HCT116 (cell line): Measurements from ENCODE around the gene HOXB7. TPM values are rescaled to one million over a fixed set of nuclear protein-coding genes. Genes with fewer than 3 reads are reported as not detected.

Source experiments
- ATAC-seq: fragments of 200-7000 bp; cut with Tn5 transposase; 2 replicates; pipeline ENCODE4 v1.9.1; 2020; ENCODE audit warnings: mild to moderate bottlenecking, moderate library complexity
- BruUV-seq: library from RNA; stranded (reverse); fragments of 400-500 nt; replicated peaks from 2 replicates; lab custom pipeline; 2021; lab: Mats Ljungman, UMichigan
- CTCF ChIA-PET: fragments of 300-600 bp; sonication (Branson Sonifier 250); formaldehyde crosslinking; loops from one replicate; lab custom pipeline; 2021; ENCODE audit warnings: antibody characterized with exemption; lab: Charles Lee
- POLR2A ChIA-PET: fragments of 300-600, 350-600 bp; sonication (Branson Sonifier 250); formaldehyde crosslinking; loops from one replicate; lab custom pipeline; 2021; ENCODE audit warnings: antibody characterized with exemption; lab: Charles Lee
- RAD21 ChIA-PET, 2 experiments: fragments of 300-600 bp; sonication (Branson Sonifier 250); formaldehyde crosslinking; loops; one replicate each; lab custom pipeline; 2023; ENCODE audit warnings: low total read pairs in 2 of 2; ENCODE audit not compliant: uncharacterized antibody in 2 of 2, unreplicated experiment in 2 of 2, low non-redundant PET in 1 of 2; lab: Charles Lee
- DNase-seq: peaks from one replicate; pipeline ENCODE4 v3.0.0-alpha.2; 2010; ENCODE audit warnings: low read depth, low spot score
- H2AFZ ChIP-seq: fragments of 200-600 bp; shearing (Covaris generic), sonication (generic); 2 replicates; pipeline ENCODE4 v1.6.1; 2017; ENCODE audit warnings: low read depth, mixed run types, mixed read lengths, antibody characterized with exemption, low read length; ENCODE audit not compliant: poor library complexity, severe bottlenecking
- H3K27ac ChIP-seq: 2 replicates; pipeline ENCODE4 v1.5.1; 2012; ENCODE audit warnings: low read depth, low read length
- H3K27me3 ChIP-seq: fragments of 200-600 bp; sonication (generic); 2 replicates; pipeline ENCODE4 v1.6.1; 2016; ENCODE audit warnings: mixed run types, low read length, mixed read lengths; ENCODE audit not compliant: insufficient read depth
- H3K36me3 ChIP-seq, 2 experiments: fragments of 200-500 bp in 1 of 2; fragments of 200-600 bp in 1 of 2; sonication (Bioruptor generic) in 1 of 2; sonication (generic) in 1 of 2; 2 replicates each; pipeline versions ENCODE4 v1.5.1 to v1.6.1; 2014 to 2016; ENCODE audit warnings: low read length in 2 of 2, inconsistent platforms in 1 of 2, mixed read lengths in 1 of 2, mixed run types in 1 of 2; ENCODE audit not compliant: insufficient read depth in 2 of 2, control insufficient read depth in 1 of 2
- H3K4me1 ChIP-seq, 2 experiments: fragments of 200-600 bp in 1 of 2; sonication (generic) in 1 of 2; 2 replicates each; pipeline versions ENCODE4 v1.5.1 to v1.6.1; 2012 to 2017; ENCODE audit warnings: low read length in 2 of 2, inconsistent platforms in 1 of 2, mild to moderate bottlenecking in 1 of 2, mixed read lengths in 1 of 2, mixed run types in 1 of 2, moderate library complexity in 1 of 2; ENCODE audit not compliant: insufficient read depth in 2 of 2, control insufficient read depth in 1 of 2
- H3K4me2 ChIP-seq: fragments of 200-600 bp; sonication (generic); 2 replicates; pipeline ENCODE4 v1.6.1; 2017; ENCODE audit warnings: mixed run types, low read length, mixed read lengths
- H3K4me3 ChIP-seq, 2 experiments: fragments of 200-600 bp in 1 of 2; sonication (generic) in 1 of 2; replicated peaks in 1 of 2; 2 replicates each; pipeline ENCODE4 v1.5.1; 2011 to 2016; ENCODE audit warnings: low read length in 2 of 2, control low read depth in 1 of 2, low read depth in 1 of 2, mild to moderate bottlenecking in 1 of 2, mixed read lengths in 1 of 2, mixed run types in 1 of 2
- H3K79me2 ChIP-seq: fragments of 200-600 bp; sonication (generic); 2 replicates; pipeline ENCODE4 v1.6.1; 2017; ENCODE audit warnings: mild to moderate bottlenecking, mixed run types, low read length, moderate library complexity, mixed read lengths; ENCODE audit not compliant: insufficient read depth
- H3K9ac ChIP-seq: fragments of 200-600 bp; sonication (generic); 2 replicates; pipeline ENCODE4 v1.6.1; 2016; ENCODE audit warnings: low read length, mixed read lengths
- H3K9me2 ChIP-seq: fragments of 200-600 bp; sonication (generic), shearing (Covaris generic); 2 replicates; pipeline ENCODE4 v1.6.1; 2017; ENCODE audit warnings: mixed run types, mild to moderate bottlenecking, moderate library complexity; ENCODE audit not compliant: insufficient read depth
- H3K9me3 ChIP-seq, 2 experiments: fragments of 200-500 bp in 1 of 2; fragments of 200-600 bp in 1 of 2; sonication (Bioruptor generic) in 1 of 2; sonication (generic) in 1 of 2; 2 replicates each; pipeline ENCODE4 v1.6.1; 2014 to 2017; ENCODE audit warnings: low read length in 2 of 2, mixed read lengths in 2 of 2, inconsistent platforms in 1 of 2, low read depth in 1 of 2, mild to moderate bottlenecking in 1 of 2, mixed run types in 1 of 2, moderate library complexity in 1 of 2; ENCODE audit not compliant: control insufficient read depth in 1 of 2, insufficient read depth in 1 of 2
- H4K20me1 ChIP-seq: fragments of 200-600 bp; sonication (generic), shearing (Covaris generic); 2 replicates; pipeline ENCODE4 v1.6.1; 2017; ENCODE audit warnings: mixed run types, mild to moderate bottlenecking, moderate library complexity; ENCODE audit not compliant: insufficient read depth
- CEBPB ChIP-seq: IDR thresholded peaks from 2 replicates; pipeline ENCODE4 v1.6.1; 2012; ENCODE audit warnings: low read depth
- CTCF ChIP-seq, 3 experiments: fragments of 200-600 bp in 1 of 3; sonication (generic) in 1 of 3; IDR thresholded peaks in 2 of 3; conservative IDR thresholded peaks in 1 of 3; 2 replicates each; pipeline ENCODE4 v1.5.1; 2012 to 2017; ENCODE audit warnings: low read depth in 2 of 3, low read length in 2 of 3, antibody characterized with exemption in 1 of 3, borderline replicate concordance in 1 of 3, control low read depth in 1 of 3, mild to moderate bottlenecking in 1 of 3, mixed read lengths in 1 of 3, mixed run types in 1 of 3, moderate library complexity in 1 of 3; ENCODE audit not compliant: insufficient read depth in 1 of 3
- FOSL1 ChIP-seq: IDR thresholded peaks from 2 replicates; pipeline ENCODE4 v1.6.1; 2012; ENCODE audit warnings: low read depth
- POLR2A ChIP-seq: IDR thresholded peaks from 2 replicates; pipeline ENCODE4 v1.7.0; 2011; ENCODE audit warnings: borderline replicate concordance; ENCODE audit not compliant: insufficient read depth, insufficient read length; ENCODE audit errors: extremely low read depth
- SRF ChIP-seq: IDR thresholded peaks from 2 replicates; pipeline ENCODE4 v1.6.1; 2012; ENCODE audit warnings: low read depth
- TCF7L2 ChIP-seq: IDR thresholded peaks from 2 replicates; pipeline ENCODE4 v1.7.0; 2011; ENCODE audit warnings: borderline replicate concordance, inconsistent platforms; ENCODE audit not compliant: insufficient read depth, insufficient read length; ENCODE audit errors: extremely low read depth
- YY1 ChIP-seq: IDR thresholded peaks from 2 replicates; pipeline ENCODE4 v1.6.1; 2011; ENCODE audit warnings: low read length, low read depth, moderate library complexity, mild to moderate bottlenecking; ENCODE audit not compliant: insufficient replicate concordance; ENCODE audit errors: extremely low read depth
- intact Hi-C: fragments of 100-400 bp; cut with micrococcal nuclease; formaldehyde crosslinking; loops from 2 replicates; pipeline ENCODE4 v1.10.0; 2022
- total RNA-seq: library from RNA; stranded (reverse); gene quantifications from one replicate; pipeline ENCODE4 v1.2.1, GENCODE V29; 2021; ENCODE audit not compliant: unreplicated experiment

HOXB7 gene
- total RNA-seq, 1 experiment from 2014 or later = 33.6 TPM

GRCh38 chr17:48636177-48637018 lies 25.6 kb upstream of the HOXB7 start:
- ChIA-PET POLR2A (interaction anchor here (0.6 to 1.3 kb wide), 3 partner anchors 10 to 612 kb away, joined by 3 to 5 read pairs (median 5); partner anchors contain the start of gene HOXB9), RAD21 (interaction anchor here (0.5 to 1.0 kb wide), 2 partner anchors 10 to 243 kb away, joined by 3 to 4 read pairs; partner anchors contain the start of gene HOXB9 (in 1 of the 2)), CTCF (interaction anchor here (0.8 to 2.4 kb wide), 10 partner anchors 10 to 611 kb away, joined by 3 to 12 read pairs (median 4); partner anchors contain the start of genes ATP5MC1 and HOXB9)
- Histone ChIP-seq H3K36me3 (peaks cover 14 to 26% of the 10 kb centered on the region in 2 experiments; a peak in 3 of 4 replicates), H3K4me1 (peaks cover 8 to 19% of the 10 kb centered on the region in 2 experiments; a peak in 3 of 4 replicates), H4K20me1 (no peaks in the 10 kb centered on the region), H2AFZ (no peak overlapping the region), H3K4me2 (no peak overlapping the region), H3K27me3 (no peaks in the 10 kb centered on the region), H3K4me3 (no peak overlapping the region), H3K9me2 (no peaks in the 10 kb centered on the region), H3K79me2 (peaks cover 60% of the 10 kb centered on the region), H3K9ac (no peak overlapping the region), H3K27ac (no peak overlapping the region), H3K9me3 (no peaks in the 10 kb centered on the region)
- DNase-seq (no peak), ATAC-seq (peak; percentile 62)
- intact Hi-C loops = no loop called here
- no TSS peak for BruUV-seq
- TF ChIP-seq YY1 (no peak), FOSL1 (no peak), CEBPB (no peak), CTCF (IDR thresholded peaks at IDR 0.05 in 2 of 3, conservative IDR thresholded peaks at IDR 0.05 in 1 of 3; ENCODE audit: borderline replicate concordance in 1 of 3, insufficient read depth in 1 of 3, low read depth in 2 of 3, low read length in 2 of 3) (peak; percentile 8 to 60 (median 52); a peak in 4 of 6 replicates), POLR2A (no peak), TCF7L2 (peak; percentile 76), SRF (no peak)
